ENCODE data around the gene TUBB2A. TPM values are rescaled to one million over a fixed set of nuclear protein-coding genes. Genes with fewer than 3 reads are reported as not detected.
A peak's percentile ranks its signal among the peaks of the same experiment; 100 is the strongest.

The TUBB2A gene
- total and polyA plus RNA-seq, 10 of the 15 experiments (the other 5 are each of a cell fraction or from before 2014, with no cell fraction given): 2.2 to 49.5 (median 31.3) TPM

DNA sequence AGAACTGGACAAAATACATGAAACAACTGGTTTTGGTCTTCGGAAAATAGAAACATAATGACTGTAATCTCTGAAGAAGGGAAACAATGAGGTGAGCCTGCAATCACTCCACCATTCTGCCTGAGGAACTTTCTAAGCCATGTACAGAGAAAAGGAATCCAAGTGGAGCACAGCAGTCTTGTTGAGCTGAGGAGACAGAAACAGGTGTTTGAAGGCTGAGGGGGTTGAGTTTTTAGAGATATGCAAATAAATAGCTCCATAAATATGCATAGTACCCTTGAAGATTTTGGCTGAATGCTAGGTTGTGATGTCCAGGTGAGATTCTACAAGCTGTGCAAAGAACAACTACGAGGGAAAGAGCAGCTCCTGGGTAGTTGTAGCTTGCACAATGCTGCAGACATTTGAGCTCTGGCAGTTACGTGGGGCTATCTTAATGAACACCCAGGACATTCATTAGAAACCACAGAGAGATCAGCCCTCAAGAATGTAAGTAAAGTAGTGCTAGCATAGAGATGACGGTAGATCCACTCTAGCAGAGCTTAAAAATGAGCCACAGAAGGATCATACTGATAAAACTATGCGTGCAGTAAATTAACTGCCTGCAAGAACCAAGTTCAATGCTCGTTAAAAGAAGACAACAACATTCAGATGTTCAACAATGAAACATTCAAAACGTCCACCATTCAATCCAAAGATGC lies 45.8 kb upstream of the TUBB2A start:
- H3K79me2 ChIP-seq (ENCODE audit: control insufficient read depth, insufficient read depth, low read length): no peaks in the 10 kb centered on the region
- BruUV-seq (replicated peaks): no TSS peak
- in situ Hi-C loops (cut with MboI) (no loop called here), intact Hi-C loops (cut with micrococcal nuclease; ENCODE audit: unreplicated experiment) (loop anchor here (10.0 kb wide), 1 partner anchor 338 kb away; no protein-coding TSS in a partner anchor)
- CTCF ChIA-PET: interaction anchor here (0.8 to 0.9 kb wide), 2 partner anchors 46 to 49 kb away, joined by 4 read pairs; partner anchors contain the start of gene TUBB2A
- no peaks in the 10 kb centered on the region for H3K36me3 ChIP-seq (ENCODE audit: control insufficient read depth in 2 of 2, insufficient read depth in 2 of 2, low read length in 1 of 2)
- H3K27me3 ChIP-seq (replicated peaks in 1 of 2; ENCODE audit: control insufficient read depth in 2 of 2, insufficient read depth in 2 of 2, low read length in 1 of 2): no peaks in the 10 kb centered on the region
- POLR2A ChIA-PET: interaction anchor here (0.7 to 0.9 kb wide), 2 partner anchors 37 to 48 kb away, joined by 4 to 7 read pairs; no protein-coding TSS in a partner anchor
- SMC1A ChIA-PET (ENCODE audit: uncharacterized antibody, unreplicated experiment): interaction anchor here (0.9 to 1.5 kb wide), 4 partner anchors 9 to 18 kb away, joined by 3 to 5 read pairs (median 4); no protein-coding TSS in a partner anchor
- H3K4me1 ChIP-seq (ENCODE audit: control insufficient read depth, insufficient read depth, low read length): peaks cover 29% of the 10 kb centered on the region
- TF ChIP-seq SREBF2 (IDR thresholded peaks at IDR 0.05; ENCODE audit: low read length) (no peak), RUNX3 (IDR thresholded peaks at IDR 0.05; ENCODE audit: low read length) (0 out of 2 replicates have a peak, but pooled peaks have one; percentile 11)
- H3K4me2 ChIP-seq (ENCODE audit: control insufficient read depth, insufficient read depth): peak overlapping the region; percentile 63
- peak; percentile 7 for FAIRE-seq
- H3K9me3 ChIP-seq (replicated peaks; ENCODE audit: control insufficient read depth, insufficient read depth, low read length): peaks cover 4% of the 10 kb centered on the region; the same call in 2 of the 3 replicates
- no peak for DNase-seq (ENCODE audit: low read depth, low spot score)
- peak overlapping the region; percentile 34 for H3K27ac ChIP-seq (ENCODE audit: control insufficient read depth, insufficient read depth)
- H3K4me3 ChIP-seq: peak overlapping the region; percentile 30; the same call in 1 of the 2 replicates
- WGBS (ENCODE audit: insufficient coverage, insufficient replicate concordance, low lambda C conversion rate, missing lambda C conversion rate): 32% methylated on average over 7 of the region's 7 CpGs
- peak overlapping the region; percentile 55 for H2AFZ ChIP-seq (ENCODE audit: control insufficient read depth, low read depth, low read length)
- RAD21 ChIA-PET (ENCODE audit: unreplicated experiment): no interaction called here
- H4K20me1 ChIP-seq (ENCODE audit: control insufficient read depth, insufficient read depth): no peaks in the 10 kb centered on the region
- no peak overlapping the region for H3K9ac ChIP-seq (ENCODE audit: control insufficient read depth, insufficient read depth, low read length)
- ATAC-seq: peak; percentile 65

DNA sequence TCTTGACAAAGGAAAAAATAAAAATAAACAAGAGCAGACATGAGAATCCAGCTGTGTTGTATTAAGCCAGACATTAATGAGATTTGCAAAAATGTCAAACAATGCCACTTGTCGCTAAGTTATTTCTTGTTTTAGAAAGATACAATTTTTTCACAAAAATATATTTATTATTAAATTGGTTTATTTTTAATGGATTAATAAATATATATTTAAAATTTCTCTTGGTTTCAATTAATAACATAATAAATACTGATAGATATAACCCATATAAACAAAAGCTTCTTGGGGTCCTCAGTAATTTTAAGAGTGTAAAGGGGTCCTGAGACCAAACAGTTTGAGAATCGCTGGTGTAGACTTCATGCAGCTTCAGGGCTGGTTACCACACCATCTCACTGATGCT lies 44.0 kb upstream of the TUBB2A start:
- RAD21 ChIA-PET (ENCODE audit: unreplicated experiment): no interaction called here
- TF ChIP-seq FOXK2 (IDR thresholded peaks at IDR 0.05) (no peak), ZZZ3 (IDR thresholded peaks at IDR 0.05; ENCODE audit: control insufficient read depth, insufficient read length, low read depth) (no peak)
- H4K20me1 ChIP-seq (ENCODE audit: control insufficient read depth, insufficient read depth): no peaks in the 10 kb centered on the region
- BruUV-seq (replicated peaks): no TSS peak
- POLR2A ChIA-PET: no interaction called here
- no peak overlapping the region for H2AFZ ChIP-seq (ENCODE audit: control insufficient read depth, low read depth, low read length)
- no peaks in the 10 kb centered on the region for H3K36me3 ChIP-seq (ENCODE audit: control insufficient read depth in 2 of 2, insufficient read depth in 2 of 2, low read length in 1 of 2)
- CTCF ChIA-PET: no interaction called here
- ATAC-seq: no peak
- H3K27ac ChIP-seq (ENCODE audit: control insufficient read depth, insufficient read depth): no peak overlapping the region
- SMC1A ChIA-PET (ENCODE audit: uncharacterized antibody, unreplicated experiment): no interaction called here
- peaks cover 4% of the 10 kb centered on the region; the same call in 2 of the 3 replicates for H3K9me3 ChIP-seq (replicated peaks; ENCODE audit: control insufficient read depth, insufficient read depth, low read length)
- no peak for DNase-seq (ENCODE audit: low read depth, low spot score)
- no peak overlapping the region for H3K4me2 ChIP-seq (ENCODE audit: control insufficient read depth, insufficient read depth)
- H3K79me2 ChIP-seq (ENCODE audit: control insufficient read depth, insufficient read depth, low read length): no peaks in the 10 kb centered on the region
- no peak for FAIRE-seq
- 96% methylated on average over 2 of the region's 2 CpGs for WGBS (ENCODE audit: insufficient coverage, insufficient replicate concordance, low lambda C conversion rate, missing lambda C conversion rate)
- no peak overlapping the region for H3K9ac ChIP-seq (ENCODE audit: control insufficient read depth, insufficient read depth, low read length)
- intact Hi-C loops (cut with micrococcal nuclease; ENCODE audit: unreplicated experiment) (loop anchor here (10.0 kb wide), 1 partner anchor 337 kb away; no protein-coding TSS in a partner anchor), in situ Hi-C loops (cut with MboI) (no loop called here)
- no peaks in the 10 kb centered on the region for H3K27me3 ChIP-seq (replicated peaks in 1 of 2; ENCODE audit: control insufficient read depth in 2 of 2, insufficient read depth in 2 of 2, low read length in 1 of 2)
- H3K4me3 ChIP-seq: no peak overlapping the region
- H3K4me1 ChIP-seq (ENCODE audit: control insufficient read depth, insufficient read depth, low read length): peaks cover 21% of the 10 kb centered on the region

Data from GM12878 (cell line).